SK-N-SH (cell line): ENCODE data around the gene TMEM120B.

Source experiments
- CTCF ChIP-seq: fragments of 200-600 bp; sonication (generic); IDR thresholded peaks from 2 replicates; pipeline ENCODE4 v1.6.1; 2017; ENCODE audit warnings: antibody characterized with exemption, mild to moderate bottlenecking, moderate library complexity
- FOXM1 ChIP-seq: IDR thresholded peaks from 2 replicates; pipeline ENCODE4 v1.4.0; 2012; ENCODE audit warnings: low read depth, mild to moderate bottlenecking
- RAD21 ChIP-seq: IDR thresholded peaks from 2 replicates; pipeline ENCODE4 v1.6.1; 2012; ENCODE audit warnings: mild to moderate bottlenecking, low read length
- YY1 ChIP-seq: IDR thresholded peaks from 2 replicates; pipeline ENCODE4 v1.4.0; 2012; ENCODE audit warnings: low read depth, mild to moderate bottlenecking

GRCh38 chr12:121724925-121725324 lies 12.4 kb downstream of the TMEM120B start:
- TF ChIP-seq CTCF (no peak), YY1 (no peak), FOXM1 (no peak), RAD21 (no peak)
